Measurements from ENCODE around the gene LRP5.
"Not testable (repeated sequence)": the region's sequence is repeated elsewhere in the genome, so short reads cannot be mapped to it uniquely, and the experiment has no call there.

Gene LRP5

DNA sequence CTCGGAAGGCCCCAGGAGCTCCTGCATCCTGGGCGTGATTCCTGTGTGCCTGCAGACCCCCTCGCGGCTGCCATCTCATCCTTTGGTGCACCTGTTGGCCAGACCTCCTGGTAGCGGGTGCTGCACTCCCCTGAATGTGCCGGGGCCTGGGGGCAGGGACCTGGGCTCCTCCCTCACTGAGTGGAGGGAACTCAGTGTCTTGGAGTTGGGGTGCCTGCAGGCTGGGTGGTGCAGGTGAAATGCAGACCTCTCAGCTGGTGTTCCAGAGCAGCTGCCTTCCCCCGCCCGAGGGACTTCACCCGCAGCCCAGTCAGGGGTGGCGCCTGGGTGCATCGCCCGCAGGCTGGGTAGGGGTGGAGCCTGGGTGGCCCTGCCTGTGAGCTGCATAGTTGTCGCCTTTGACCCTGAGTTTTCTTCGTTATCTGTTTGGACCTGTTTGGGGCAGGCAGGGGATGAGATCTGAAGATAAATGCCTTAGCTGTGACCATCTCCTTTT, 31.4 kb downstream of the LRP5 start:
- Histone ChIP-seq H3K27ac (ENCODE audit: insufficient read depth in 1 of 2, low read depth in 1 of 2, low read length in 2 of 2, poor library complexity in 1 of 2, severe bottlenecking in 2 of 2) (no peak overlapping the region), H3K27me3 (replicated peaks in 2 of 5; ENCODE audit: control insufficient read depth in 4 of 5, insufficient read depth in 5 of 5, low read length in 4 of 5) (no peaks in the 10 kb centered on the region), H3K4me3 (ENCODE audit: control insufficient read depth in 1 of 7, extremely low read depth in 1 of 7, insufficient read depth in 4 of 7, low read depth in 2 of 7, low read length in 6 of 7) (no peak overlapping the region), H3K9me3 (ENCODE audit: control extremely low read depth in 1 of 5, control insufficient read depth in 4 of 5, insufficient read depth in 2 of 5, low read depth in 1 of 5, low read length in 4 of 5) (no peaks in the 10 kb centered on the region), H3K4me1 (ENCODE audit: control extremely low read depth in 1 of 4, control insufficient read depth in 4 of 4, insufficient read depth in 4 of 4, low read length in 3 of 4) (peaks cover 0 to 24% (median 10%) of the 10 kb centered on the region in 4 experiments), H3K36me3 (ENCODE audit: control insufficient read depth in 4 of 4, insufficient read depth in 4 of 4, low read length in 3 of 4) (peaks cover 0 to 14% (median 8%) of the 10 kb centered on the region in 4 experiments)
- ChIA-PET POLR2A (no interaction called here), CTCF (interaction anchor here (1.0 to 1.2 kb wide), 3 partner anchors 8 to 119 kb away, joined by 3 read pairs; no protein-coding TSS in a partner anchor)
- 96% methylated on average over 14 of the region's 14 CpGs for WGBS (ENCODE audit: insufficient coverage)
- no peak for DNase-seq

DNA sequence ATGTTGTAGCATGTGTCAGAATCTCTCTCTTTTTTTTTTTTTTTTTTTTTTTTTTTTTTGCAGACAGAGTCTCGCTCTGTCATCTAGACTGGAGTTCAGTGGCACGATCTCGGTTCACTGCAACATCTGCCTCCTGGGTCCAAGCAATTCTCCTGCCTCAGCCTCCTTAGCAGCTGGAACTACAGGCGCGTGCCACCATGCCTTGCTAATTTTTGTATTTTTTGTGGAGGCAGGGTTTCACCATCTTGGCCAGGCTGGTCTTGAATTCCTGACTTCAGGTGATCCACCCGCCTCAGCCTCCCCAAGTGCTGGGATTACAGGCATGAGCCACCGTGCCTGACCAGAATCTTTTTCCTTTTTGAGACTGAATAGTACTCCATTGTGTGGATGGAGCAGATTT, 32.4 kb downstream of the LRP5 start:
- H3K9me3 ChIP-seq (ENCODE audit: control extremely low read depth in 1 of 5, control insufficient read depth in 4 of 5, insufficient read depth in 2 of 5, low read depth in 1 of 5, low read length in 4 of 5); H3K27ac ChIP-seq (ENCODE audit: insufficient read depth in 1 of 2, low read depth in 1 of 2, low read length in 2 of 2, poor library complexity in 1 of 2, severe bottlenecking in 2 of 2); DNase-seq; H3K4me3 ChIP-seq (ENCODE audit: control insufficient read depth in 1 of 7, extremely low read depth in 1 of 7, insufficient read depth in 4 of 7, low read depth in 2 of 7, low read length in 6 of 7); POLR2A ChIA-PET; H3K27me3 ChIP-seq (replicated peaks in 2 of 5; ENCODE audit: control insufficient read depth in 4 of 5, insufficient read depth in 5 of 5, low read length in 4 of 5): not testable (repeated sequence)
- CTCF ChIA-PET: interaction anchor here (1.3 to 1.4 kb wide), 2 partner anchors 10 to 15 kb away, joined by 4 read pairs; no protein-coding TSS in a partner anchor
- WGBS (ENCODE audit: insufficient coverage): 100% methylated on average over 5 of the region's 7 CpGs
- Histone ChIP-seq H3K36me3 (ENCODE audit: control insufficient read depth in 4 of 4, insufficient read depth in 4 of 4, low read length in 3 of 4) (peaks cover 0 to 21% (median 15%) of the 10 kb centered on the region in 4 experiments), H3K4me1 (ENCODE audit: control extremely low read depth in 1 of 4, control insufficient read depth in 4 of 4, insufficient read depth in 4 of 4, low read length in 3 of 4) (peaks cover 0 to 26% (median 10%) of the 10 kb centered on the region in 4 experiments)

DNA sequence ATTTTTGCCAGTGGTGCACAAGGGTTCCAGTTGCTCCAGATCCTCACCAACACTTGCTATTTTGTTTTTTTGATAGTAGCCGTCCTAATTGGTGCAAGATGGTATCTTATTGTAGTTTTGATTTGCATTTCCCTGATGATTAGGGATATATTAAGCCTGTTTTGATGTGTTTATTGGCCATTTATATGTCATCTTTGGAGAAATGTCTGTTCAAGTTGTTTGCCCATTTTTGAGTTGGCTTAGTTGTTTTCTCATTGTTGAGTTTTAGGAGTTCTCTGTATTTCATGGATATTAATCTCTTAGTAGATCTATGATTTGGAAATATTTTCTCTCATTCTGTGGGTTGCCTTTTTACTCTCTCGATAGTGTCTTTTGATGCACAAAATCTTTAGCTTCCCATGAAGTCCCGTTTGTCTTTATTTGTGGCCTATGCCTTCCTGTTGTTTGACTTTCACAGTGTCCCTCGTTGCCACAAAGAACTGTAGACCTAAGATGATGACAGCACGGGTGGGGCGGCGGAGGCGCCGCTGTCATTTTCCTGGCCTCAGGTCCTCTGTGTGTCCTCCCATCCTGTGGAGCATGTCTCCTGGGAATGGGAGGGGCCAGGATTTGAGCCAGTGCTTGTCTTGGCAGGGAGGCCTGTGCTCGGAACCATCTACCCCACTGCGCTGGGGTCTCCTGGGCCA, 33.5 kb downstream of the LRP5 start:
- H3K9me3 ChIP-seq (ENCODE audit: control extremely low read depth in 1 of 5, control insufficient read depth in 4 of 5, insufficient read depth in 2 of 5, low read depth in 1 of 5, low read length in 4 of 5): no peaks in the 10 kb centered on the region
- DNase-seq: no peak
- 100% methylated on average over 4 of the region's 11 CpGs for WGBS (ENCODE audit: insufficient coverage)
- H3K4me1 ChIP-seq (ENCODE audit: control extremely low read depth in 1 of 4, control insufficient read depth in 4 of 4, insufficient read depth in 4 of 4, low read length in 3 of 4): peaks cover 0 to 21% (median 10%) of the 10 kb centered on the region in 4 experiments
- POLR2A ChIA-PET: no interaction called here
- H3K27ac ChIP-seq (ENCODE audit: insufficient read depth in 1 of 2, low read depth in 1 of 2, low read length in 2 of 2, poor library complexity in 1 of 2, severe bottlenecking in 2 of 2): no peak overlapping the region
- CTCF ChIA-PET: interaction anchor here (1.2 to 1.6 kb wide), 5 partner anchors 10 to 75 kb away, joined by 3 to 4 read pairs (median 3); no protein-coding TSS in a partner anchor
- no peak overlapping the region for H3K4me3 ChIP-seq (ENCODE audit: control insufficient read depth in 1 of 7, extremely low read depth in 1 of 7, insufficient read depth in 4 of 7, low read depth in 2 of 7, low read length in 6 of 7)
- H3K27me3 ChIP-seq (replicated peaks in 2 of 5; ENCODE audit: control insufficient read depth in 4 of 5, insufficient read depth in 5 of 5, low read length in 4 of 5): no peaks in the 10 kb centered on the region
- peaks cover 0 to 25% (median 19%) of the 10 kb centered on the region in 4 experiments for H3K36me3 ChIP-seq (ENCODE audit: control insufficient read depth in 4 of 4, insufficient read depth in 4 of 4, low read length in 3 of 4)

DNA sequence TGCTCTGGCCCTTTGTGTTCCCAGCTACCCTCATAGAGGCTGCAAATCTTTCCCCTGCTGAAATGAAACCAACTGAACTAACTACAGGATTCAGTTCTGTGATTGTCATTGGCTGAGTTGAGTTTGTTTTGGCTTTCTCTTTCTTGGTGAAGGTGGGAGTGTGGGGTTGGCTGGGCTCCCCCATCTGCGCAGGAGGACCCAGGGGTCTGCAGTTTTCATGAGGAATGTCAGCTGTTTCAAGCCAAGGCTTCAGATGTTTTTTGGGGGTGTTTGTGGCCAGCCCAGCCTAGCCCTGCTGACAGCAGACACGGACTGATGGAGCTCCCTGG, 34.0 kb downstream of the LRP5 start:
- CTCF ChIA-PET: interaction anchor here (1.2 to 1.6 kb wide), 3 partner anchors 10 to 76 kb away, joined by 3 read pairs; no protein-coding TSS in a partner anchor
- H3K36me3 ChIP-seq (ENCODE audit: control insufficient read depth in 4 of 4, insufficient read depth in 4 of 4, low read length in 3 of 4): peaks cover 0 to 26% (median 19%) of the 10 kb centered on the region in 4 experiments
- H3K4me1 ChIP-seq (ENCODE audit: control extremely low read depth in 1 of 4, control insufficient read depth in 4 of 4, insufficient read depth in 4 of 4, low read length in 3 of 4): peaks cover 0 to 20% (median 10%) of the 10 kb centered on the region in 4 experiments
- H3K27me3 ChIP-seq (replicated peaks in 2 of 5; ENCODE audit: control insufficient read depth in 4 of 5, insufficient read depth in 5 of 5, low read length in 4 of 5): no peaks in the 10 kb centered on the region
- POLR2A ChIA-PET: no interaction called here
- no peaks in the 10 kb centered on the region for H3K9me3 ChIP-seq (ENCODE audit: control extremely low read depth in 1 of 5, control insufficient read depth in 4 of 5, insufficient read depth in 2 of 5, low read depth in 1 of 5, low read length in 4 of 5)
- no peak overlapping the region for H3K4me3 ChIP-seq (ENCODE audit: control insufficient read depth in 1 of 7, extremely low read depth in 1 of 7, insufficient read depth in 4 of 7, low read depth in 2 of 7, low read length in 6 of 7)
- 100% methylated on average over 1 of the region's 2 CpGs for WGBS (ENCODE audit: insufficient coverage)
- DNase-seq: no peak
- H3K27ac ChIP-seq (ENCODE audit: insufficient read depth in 1 of 2, low read depth in 1 of 2, low read length in 2 of 2, poor library complexity in 1 of 2, severe bottlenecking in 2 of 2): no peak overlapping the region

DNA sequence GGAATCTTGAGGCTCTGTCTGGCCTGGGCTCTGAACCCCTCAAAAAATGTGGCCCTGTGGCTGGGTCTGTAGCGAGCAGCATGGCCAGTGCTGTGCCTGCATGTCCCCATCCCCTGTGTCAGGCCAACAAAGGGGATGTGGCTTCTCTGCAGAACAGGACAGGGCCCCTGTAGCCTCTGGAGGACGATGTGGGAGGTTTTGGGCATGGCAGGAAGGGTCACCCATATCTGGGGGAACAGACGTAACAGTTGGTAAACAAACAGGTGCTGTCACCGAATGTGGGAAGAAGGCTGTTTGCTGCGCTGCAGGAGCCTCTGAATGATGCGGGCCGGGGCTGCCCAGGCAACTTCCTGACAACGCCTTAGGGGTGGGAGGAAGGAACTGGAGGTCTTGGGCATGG, 35.0 kb downstream of the LRP5 start:
- Histone ChIP-seq H3K27ac (ENCODE audit: insufficient read depth in 1 of 2, low read depth in 1 of 2, low read length in 2 of 2, poor library complexity in 1 of 2, severe bottlenecking in 2 of 2) (no peak overlapping the region), H3K4me1 (ENCODE audit: control extremely low read depth in 1 of 4, control insufficient read depth in 4 of 4, insufficient read depth in 4 of 4, low read length in 3 of 4) (peaks cover 0 to 12% (median 10%) of the 10 kb centered on the region in 4 experiments), H3K9me3 (ENCODE audit: control extremely low read depth in 1 of 5, control insufficient read depth in 4 of 5, insufficient read depth in 2 of 5, low read depth in 1 of 5, low read length in 4 of 5) (no peaks in the 10 kb centered on the region), H3K36me3 (ENCODE audit: control insufficient read depth in 4 of 4, insufficient read depth in 4 of 4, low read length in 3 of 4) (peaks cover 0 to 33% (median 21%) of the 10 kb centered on the region in 4 experiments), H3K4me3 (ENCODE audit: control insufficient read depth in 1 of 7, extremely low read depth in 1 of 7, insufficient read depth in 4 of 7, low read depth in 2 of 7, low read length in 6 of 7) (no peak overlapping the region), H3K27me3 (replicated peaks in 2 of 5; ENCODE audit: control insufficient read depth in 4 of 5, insufficient read depth in 5 of 5, low read length in 4 of 5) (no peaks in the 10 kb centered on the region)
- POLR2A ChIA-PET: no interaction called here
- DNase-seq: no peak
- CTCF ChIA-PET: interaction anchor here (1.3 kb wide), 1 partner anchor 11 kb away, joined by 3 read pairs; no protein-coding TSS in a partner anchor
- 58% methylated on average over 8 of the region's 8 CpGs for WGBS (ENCODE audit: insufficient coverage)

DNA sequence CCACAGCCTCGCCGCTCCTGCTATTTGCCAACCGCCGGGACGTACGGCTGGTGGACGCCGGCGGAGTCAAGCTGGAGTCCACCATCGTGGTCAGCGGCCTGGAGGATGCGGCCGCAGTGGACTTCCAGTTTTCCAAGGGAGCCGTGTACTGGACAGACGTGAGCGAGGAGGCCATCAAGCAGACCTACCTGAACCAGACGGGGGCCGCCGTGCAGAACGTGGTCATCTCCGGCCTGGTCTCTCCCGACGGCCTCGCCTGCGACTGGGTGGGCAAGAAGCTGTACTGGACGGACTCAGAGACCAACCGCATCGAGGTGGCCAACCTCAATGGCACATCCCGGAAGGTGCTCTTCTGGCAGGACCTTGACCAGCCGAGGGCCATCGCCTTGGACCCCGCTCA, 35.5 kb downstream of the LRP5 start:
- CTCF ChIA-PET: no interaction called here
- Histone ChIP-seq H3K4me3 (ENCODE audit: control insufficient read depth in 1 of 7, extremely low read depth in 1 of 7, insufficient read depth in 4 of 7, low read depth in 2 of 7, low read length in 6 of 7) (no peak overlapping the region), H3K27me3 (replicated peaks in 2 of 5; ENCODE audit: control insufficient read depth in 4 of 5, insufficient read depth in 5 of 5, low read length in 4 of 5) (no peaks in the 10 kb centered on the region), H3K9me3 (ENCODE audit: control extremely low read depth in 1 of 5, control insufficient read depth in 4 of 5, insufficient read depth in 2 of 5, low read depth in 1 of 5, low read length in 4 of 5) (no peaks in the 10 kb centered on the region), H3K27ac (ENCODE audit: insufficient read depth in 1 of 2, low read depth in 1 of 2, low read length in 2 of 2, poor library complexity in 1 of 2, severe bottlenecking in 2 of 2) (no peak overlapping the region), H3K4me1 (ENCODE audit: control extremely low read depth in 1 of 4, control insufficient read depth in 4 of 4, insufficient read depth in 4 of 4, low read length in 3 of 4) (peaks cover 0 to 11% (median 9%) of the 10 kb centered on the region in 4 experiments), H3K36me3 (ENCODE audit: control insufficient read depth in 4 of 4, insufficient read depth in 4 of 4, low read length in 3 of 4) (peaks cover 0 to 33% (median 20%) of the 10 kb centered on the region in 4 experiments)
- WGBS (ENCODE audit: insufficient coverage): 98% methylated on average over 32 of the region's 32 CpGs
- POLR2A ChIA-PET: no interaction called here
- DNase-seq: no peak
